HG03139 (cell line): ENCODE measurements around the gene SART1.
"Not testable (repeated sequence)": the region's sequence is repeated elsewhere in the genome, so short reads cannot be mapped to it uniquely, and the experiment has no call there.

Experiments used
- ATAC-seq: cut with Tn5 transposase; IDR thresholded peaks from one replicate; pipeline ENCODE4 v1.9.1; 2021; ENCODE audit not compliant: unreplicated experiment

The SART1 gene

GRCh38 chr11:65987336-65987735 is 25.8 kb downstream of the SART1 start:
- ATAC-seq = no peak

GRCh38 chr11:65988791-65989592 is 27.5 kb downstream of the SART1 start:
- peak; percentile 88 for ATAC-seq

DNA sequence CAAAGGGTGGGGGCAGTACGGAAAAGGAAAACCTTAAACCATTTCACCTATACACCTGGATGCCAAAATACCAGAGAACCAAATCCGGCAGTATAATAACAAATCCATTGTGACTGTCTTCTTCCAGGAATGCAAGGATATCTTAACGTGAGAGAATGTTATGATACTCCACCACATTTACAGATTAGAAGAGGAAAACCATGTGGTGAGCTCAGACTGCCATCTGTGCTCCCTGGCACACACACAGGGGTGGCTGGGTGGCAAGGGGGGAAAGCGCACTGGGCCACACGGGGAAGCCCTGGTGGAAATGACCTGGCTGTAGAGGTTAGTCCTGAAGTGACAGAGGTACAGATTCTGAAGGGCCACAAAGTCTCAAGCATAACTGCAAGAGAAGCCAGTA is 30.5 kb downstream of the SART1 start:
- ATAC-seq = no peak

DNA sequence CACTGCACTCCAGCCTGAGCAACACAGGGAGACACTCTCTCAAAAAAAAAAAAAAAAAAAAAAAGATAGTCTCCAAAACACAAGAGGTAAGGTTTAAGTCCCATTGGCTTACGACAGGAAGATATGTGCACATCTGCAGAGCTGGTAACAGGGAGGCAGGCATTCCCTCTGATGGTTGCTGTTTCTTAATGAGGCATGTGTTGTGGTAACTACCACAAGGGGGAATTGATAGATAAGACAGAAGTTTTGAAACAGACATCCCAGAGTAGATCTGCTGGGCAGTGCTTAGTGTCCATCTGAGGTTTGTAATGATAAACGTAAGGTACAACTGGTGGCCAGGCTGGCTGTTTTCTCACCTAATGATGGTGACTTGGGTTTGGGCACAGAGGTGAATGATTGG is 35.8 kb downstream of the SART1 start:
- no peak for ATAC-seq

GRCh38 chr11:66001942-66002647 is 40.6 kb downstream of the SART1 start, which contains the start of the genes BANF1 and EIF1AD:
TSS of gene BANF1 (plus strand) at chr11:66002503. CDS start at chr11:66003251, 748 bp downstream.
TSS of gene EIF1AD (minus strand) at chr11:66002157. CDS start at chr11:66000389, 1,768 bp downstream.
- ATAC-seq = peak; percentile 67

DNA sequence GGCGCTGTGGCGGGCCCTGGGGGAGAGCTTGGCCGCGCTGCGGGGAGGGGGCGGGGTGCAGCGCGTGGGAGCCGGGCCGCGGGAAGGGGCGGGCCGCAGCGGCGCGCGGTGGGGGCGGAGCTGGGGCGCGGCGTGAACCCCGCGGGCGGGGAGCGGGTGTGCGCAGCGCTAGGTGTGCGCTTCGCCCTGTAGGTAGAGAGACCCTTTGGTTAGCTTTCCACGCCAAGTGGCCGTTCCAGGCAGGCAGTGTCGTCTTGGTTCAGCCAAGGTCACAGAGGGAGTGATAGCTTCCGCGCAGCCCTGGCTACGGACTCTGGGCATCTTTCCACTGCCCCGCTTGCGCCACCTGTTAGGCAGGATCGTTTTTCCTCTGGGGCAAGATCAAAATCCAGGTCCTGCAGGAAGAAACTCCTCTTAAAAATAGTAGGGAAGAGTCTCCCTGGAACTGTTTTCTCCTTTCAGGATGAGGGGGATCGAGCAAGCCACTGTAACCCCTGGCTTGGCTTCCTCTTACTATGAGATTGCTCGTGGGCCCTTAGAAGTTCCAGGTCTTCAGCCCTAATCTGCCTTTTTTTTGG is 41.2 kb downstream of the SART1 start:
- peak; percentile 43 for ATAC-seq

- no peak for ATAC-seq
Observed at GRCh38 chr11:66003291-66003690, 41.8 kb downstream of the SART1 start.

GRCh38 chr11:66004186-66004585 is 42.7 kb downstream of the SART1 start:
- no peak for ATAC-seq

DNA sequence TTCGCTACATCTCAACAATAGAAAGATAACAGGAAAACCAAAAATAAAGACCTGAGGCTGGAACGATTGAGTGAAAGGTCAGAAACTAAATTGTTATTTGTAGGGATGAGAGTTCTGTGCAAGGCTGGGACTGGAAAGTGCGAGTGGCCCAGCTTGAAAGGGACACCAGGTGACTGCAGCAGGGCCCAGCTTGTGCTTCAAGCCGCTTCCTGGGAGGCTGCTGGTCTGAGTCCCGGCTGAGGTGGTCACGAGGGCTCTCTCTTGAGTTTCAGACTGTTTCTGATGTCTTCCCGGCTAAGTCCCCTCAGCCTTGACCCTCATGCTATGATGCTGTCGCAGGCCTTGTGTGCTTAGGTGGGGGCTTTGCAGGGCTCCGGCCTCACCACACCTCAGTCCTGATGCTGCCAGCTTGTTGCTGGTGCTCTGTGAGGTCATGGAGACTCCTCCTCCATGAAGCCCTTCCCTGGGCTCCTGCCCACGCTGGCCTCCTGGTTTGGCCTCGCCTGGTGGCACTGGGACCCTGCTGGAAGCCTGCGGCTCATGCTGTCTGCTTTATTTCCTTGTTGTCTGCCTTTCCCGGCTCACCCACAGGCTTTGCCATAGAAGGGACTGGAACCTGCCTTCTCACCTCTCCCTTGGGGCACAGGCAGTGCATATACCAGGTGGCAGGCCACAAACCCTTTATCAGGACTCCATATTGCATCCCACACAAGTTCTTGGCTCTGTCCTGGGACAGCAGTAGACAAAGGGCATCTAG is 44.8 kb downstream of the SART1 start:
- no peak for ATAC-seq

DNA sequence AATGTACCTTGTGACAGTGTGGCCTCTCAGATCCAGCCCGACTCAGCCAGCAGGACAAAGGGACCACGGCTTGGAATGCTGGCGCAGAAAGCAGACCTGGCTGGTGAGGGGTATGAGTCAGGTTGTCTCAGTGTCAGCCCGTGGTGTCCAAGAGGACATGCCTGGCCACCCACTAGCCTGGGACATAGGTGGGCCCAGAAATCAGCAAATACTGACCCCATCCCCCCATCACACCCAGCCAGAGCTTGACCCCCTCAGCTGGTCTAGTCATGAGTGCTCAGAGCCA is 45.3 kb downstream of the SART1 start:
- ATAC-seq = no peak

- no peak for ATAC-seq
Observed at GRCh38 chr11:66007201-66007634, 45.7 kb downstream of the SART1 start.

DNA sequence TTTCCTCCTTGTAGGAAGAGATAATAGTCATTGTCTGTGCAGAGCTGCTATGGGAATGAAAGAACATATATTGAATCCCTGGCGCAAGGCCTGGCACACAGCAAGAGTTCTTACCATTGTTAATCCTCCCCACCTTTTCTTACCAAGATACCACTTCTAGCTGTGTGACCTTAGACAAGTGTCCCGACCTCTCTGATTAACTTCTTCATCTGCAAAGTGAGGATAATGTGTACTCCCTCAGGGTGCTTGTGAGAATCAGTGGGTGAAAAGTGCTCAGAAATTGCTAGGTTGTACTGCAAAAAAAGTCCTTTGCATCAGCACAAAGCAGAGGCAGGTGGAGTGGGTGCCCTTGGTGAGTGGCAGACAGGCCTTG is 46.5 kb downstream of the SART1 start:
- no peak for ATAC-seq

DNA sequence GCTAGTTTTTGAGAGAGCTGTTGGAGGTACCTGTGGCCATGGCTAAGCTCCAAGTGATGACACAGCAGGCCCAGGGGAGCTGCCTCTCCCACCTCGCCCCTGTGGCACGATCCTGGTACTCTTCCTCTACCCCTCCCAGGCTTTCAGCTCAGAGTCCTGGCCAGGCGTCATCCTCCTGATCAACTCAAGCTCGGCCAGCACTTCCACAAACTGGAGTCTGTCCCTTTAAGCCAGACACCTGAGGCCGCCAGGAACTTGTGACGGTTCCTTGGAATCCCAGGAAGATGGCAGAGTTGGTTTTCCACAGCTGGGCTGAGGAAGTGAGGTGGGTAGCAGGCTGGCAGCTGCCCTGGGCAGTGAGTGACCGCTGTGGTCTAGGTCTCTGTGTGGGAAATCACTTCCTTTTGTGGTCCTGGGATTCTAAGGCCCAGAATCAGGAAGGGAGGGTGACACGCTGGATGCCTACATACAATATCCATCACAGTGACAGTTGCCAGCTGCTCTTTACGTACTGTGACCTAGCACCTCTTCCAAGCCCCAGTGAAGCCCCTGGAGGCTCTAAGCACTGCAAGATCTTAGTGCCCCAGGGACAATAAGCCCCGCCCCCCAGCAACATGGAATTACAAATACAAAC is 47.1 kb downstream of the SART1 start:
- no peak for ATAC-seq

GRCh38 chr11:66010036-66010435 is 48.5 kb downstream of the SART1 start:
- ATAC-seq = not testable (repeated sequence)

GRCh38 chr11:66011239-66011784 is 49.8 kb downstream of the SART1 start:
- no peak for ATAC-seq

GRCh38 chr11:66011785-66012303 is 50.3 kb downstream of the SART1 start, which contains the start of gene CST6:
TSS of gene CST6 (plus strand) at chr11:66012008. CDS start at chr11:66012045, 37 bp downstream.
- no peak for ATAC-seq

GRCh38 chr11:66012371-66012945 is 50.9 kb downstream of the SART1 start:
- no peak for ATAC-seq

DNA sequence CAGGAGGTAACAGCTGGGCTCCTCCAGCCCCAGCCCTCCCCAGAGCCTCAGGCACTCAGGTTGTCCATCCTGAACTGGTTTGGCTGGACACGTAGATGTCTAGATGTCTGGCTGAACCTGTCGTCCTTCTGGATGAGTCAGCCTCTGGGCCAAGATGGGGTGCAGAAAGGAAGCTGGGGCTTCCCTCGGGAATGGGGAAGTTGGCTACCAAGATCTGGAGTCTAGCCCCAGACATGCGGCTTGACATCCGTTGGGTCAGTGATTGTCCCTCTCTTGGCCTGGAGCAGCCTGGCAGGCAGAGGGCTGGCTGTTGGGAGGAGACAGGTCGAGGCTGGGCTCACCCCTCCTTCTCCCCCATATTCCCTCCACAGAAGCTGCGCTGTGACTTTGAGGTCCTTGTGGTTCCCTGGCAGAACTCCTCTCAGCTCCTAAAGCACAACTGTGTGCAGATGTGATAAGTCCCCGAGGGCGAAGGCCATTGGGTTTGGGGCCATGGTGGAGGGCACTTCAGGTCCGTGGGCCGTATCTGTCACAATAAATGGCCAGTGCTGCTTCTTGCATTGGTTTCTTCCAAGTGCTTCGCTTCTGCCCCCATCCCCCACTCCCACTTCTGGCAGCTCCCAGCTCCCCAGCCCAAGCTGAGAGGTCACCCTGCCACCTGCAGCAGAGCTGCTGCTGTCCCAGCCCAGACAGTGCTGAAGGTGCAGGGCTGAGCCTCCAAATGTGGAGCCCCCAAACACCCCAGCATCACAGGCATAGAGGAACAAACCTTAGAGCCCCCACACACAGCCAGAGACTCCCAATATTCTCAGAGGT is 51.6 kb downstream of the SART1 start:
- ATAC-seq = no peak

GRCh38 chr11:66013762-66014100 is 52.2 kb downstream of the SART1 start:
- no peak for ATAC-seq
